Stimulated activated CD8-positive, alpha-beta memory T cell treated with anti-CD3 and anti-CD28 coated beads, Interleukin-12 subunit alpha, Interleukin-12 subunit beta, amount 100 ng/mL, for 24 hours (primary cell): ENCODE data around the gene SEMA4D.

Source experiments
- DNase-seq: peaks from one replicate; pipeline ENCODE4 v3.0.0-alpha.2; 2020; ENCODE audit errors: extremely low read depth

SEMA4D gene

GRCh38 chr9:89529243-89530035 lies 31.5 kb upstream of the SEMA4D start:
- DNase-seq = no peak

- DNase-seq = no peak
Measured at GRCh38 chr9:89528540-89528939, 30.6 kb upstream of the SEMA4D start.

GRCh38 chr9:89528131-89528530 lies 30.2 kb upstream of the SEMA4D start:
- no peak for DNase-seq

- no peak for DNase-seq
Measured at GRCh38 chr9:89527084-89527483, 29.2 kb upstream of the SEMA4D start.

GRCh38 chr9:89526667-89527066 lies 28.8 kb upstream of the SEMA4D start:
- DNase-seq = no peak

GRCh38 chr9:89525446-89526374 lies 27.8 kb upstream of the SEMA4D start:
- DNase-seq = no peak

GRCh38 chr9:89524963-89525362 lies 27.1 kb upstream of the SEMA4D start:
- no peak for DNase-seq

- DNase-seq = no peak
Measured at GRCh38 chr9:89523948-89524347, 26.0 kb upstream of the SEMA4D start.

- no peak for DNase-seq
Measured at GRCh38 chr9:89522959-89523285, 25.0 kb upstream of the SEMA4D start.

GRCh38 chr9:89522261-89522958 lies 24.5 kb upstream of the SEMA4D start:
- DNase-seq = no peak

- DNase-seq = no peak
Measured at GRCh38 chr9:89519366-89519805, 21.5 kb upstream of the SEMA4D start.

- no peak for DNase-seq
Measured at GRCh38 chr9:89518466-89519365, 20.8 kb upstream of the SEMA4D start.

- DNase-seq = no peak
Measured at GRCh38 chr9:89515416-89515815, 17.5 kb upstream of the SEMA4D start.

GRCh38 chr9:89514956-89515355 lies 17.0 kb upstream of the SEMA4D start:
- no peak for DNase-seq

- DNase-seq = no peak
Measured at GRCh38 chr9:89514337-89514736, 16.4 kb upstream of the SEMA4D start.

GRCh38 chr9:89513837-89514236 lies 15.9 kb upstream of the SEMA4D start:
- no peak for DNase-seq

GRCh38 chr9:89512382-89512781 lies 14.5 kb upstream of the SEMA4D start:
- no peak for DNase-seq

GRCh38 chr9:89508951-89509615 lies 11.2 kb upstream of the SEMA4D start:
- DNase-seq = no peak

GRCh38 chr9:89505911-89506310 lies 8.0 kb upstream of the SEMA4D start:
- DNase-seq = no peak

GRCh38 chr9:89505048-89505447 lies 7.1 kb upstream of the SEMA4D start:
- no peak for DNase-seq

- no peak for DNase-seq
Measured at GRCh38 chr9:89502671-89503070, 4.8 kb upstream of the SEMA4D start.
